HFF-Myc (cell line): ENCODE results near the gene DLGAP4.

Source experiments
- DNase-seq: peaks from one replicate; pipeline ENCODE4 v3.0.0-alpha.2; 2011; ENCODE audit warnings: low read depth; ENCODE audit errors: extremely low read depth
- H3K4me3 ChIP-seq: replicated peaks from 2 replicates; pipeline ENCODE4 v1.5.1; 2011; ENCODE audit warnings: low read depth, mild to moderate bottlenecking, control low read depth, low read length
- TF ChIP-seq, protein P1 (sequence below): IDR thresholded peaks from 2 replicates; pipeline ENCODE4 v1.5.1; 2012; ENCODE audit warnings: mild to moderate bottlenecking, low read depth, low read length, control low read depth; ENCODE audit errors: missing control alignments

The DLGAP4 gene

DNA sequence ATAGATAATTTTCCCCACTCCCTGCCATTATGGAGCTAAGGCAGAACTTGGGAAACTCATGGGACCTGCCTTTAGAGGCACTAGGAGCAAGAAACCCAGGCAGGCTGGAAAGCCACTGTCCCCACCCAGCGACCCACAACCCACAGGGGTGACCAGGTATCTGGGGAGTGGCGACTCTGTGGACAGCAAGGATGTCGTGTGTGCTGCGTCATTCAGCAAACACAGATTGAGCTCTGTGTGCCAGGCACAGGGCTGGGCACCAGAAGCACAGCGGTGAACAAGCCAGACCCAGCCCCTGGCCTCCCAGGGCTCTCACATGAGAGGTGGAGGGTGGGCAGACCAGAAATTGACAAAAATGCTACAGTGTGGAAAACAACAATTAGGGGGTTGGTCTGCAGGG lies 27.7 kb downstream of the DLGAP4 start:
- no peak for DNase-seq
- no peak overlapping the region for H3K4me3 ChIP-seq
- TF ChIP-seq, protein P1, sequence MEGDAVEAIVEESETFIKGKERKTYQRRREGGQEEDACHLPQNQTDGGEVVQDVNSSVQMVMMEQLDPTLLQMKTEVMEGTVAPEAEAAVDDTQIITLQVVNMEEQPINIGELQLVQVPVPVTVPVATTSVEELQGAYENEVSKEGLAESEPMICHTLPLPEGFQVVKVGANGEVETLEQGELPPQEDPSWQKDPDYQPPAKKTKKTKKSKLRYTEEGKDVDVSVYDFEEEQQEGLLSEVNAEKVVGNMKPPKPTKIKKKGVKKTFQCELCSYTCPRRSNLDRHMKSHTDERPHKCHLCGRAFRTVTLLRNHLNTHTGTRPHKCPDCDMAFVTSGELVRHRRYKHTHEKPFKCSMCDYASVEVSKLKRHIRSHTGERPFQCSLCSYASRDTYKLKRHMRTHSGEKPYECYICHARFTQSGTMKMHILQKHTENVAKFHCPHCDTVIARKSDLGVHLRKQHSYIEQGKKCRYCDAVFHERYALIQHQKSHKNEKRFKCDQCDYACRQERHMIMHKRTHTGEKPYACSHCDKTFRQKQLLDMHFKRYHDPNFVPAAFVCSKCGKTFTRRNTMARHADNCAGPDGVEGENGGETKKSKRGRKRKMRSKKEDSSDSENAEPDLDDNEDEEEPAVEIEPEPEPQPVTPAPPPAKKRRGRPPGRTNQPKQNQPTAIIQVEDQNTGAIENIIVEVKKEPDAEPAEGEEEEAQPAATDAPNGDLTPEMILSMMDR, result no peak

DNA sequence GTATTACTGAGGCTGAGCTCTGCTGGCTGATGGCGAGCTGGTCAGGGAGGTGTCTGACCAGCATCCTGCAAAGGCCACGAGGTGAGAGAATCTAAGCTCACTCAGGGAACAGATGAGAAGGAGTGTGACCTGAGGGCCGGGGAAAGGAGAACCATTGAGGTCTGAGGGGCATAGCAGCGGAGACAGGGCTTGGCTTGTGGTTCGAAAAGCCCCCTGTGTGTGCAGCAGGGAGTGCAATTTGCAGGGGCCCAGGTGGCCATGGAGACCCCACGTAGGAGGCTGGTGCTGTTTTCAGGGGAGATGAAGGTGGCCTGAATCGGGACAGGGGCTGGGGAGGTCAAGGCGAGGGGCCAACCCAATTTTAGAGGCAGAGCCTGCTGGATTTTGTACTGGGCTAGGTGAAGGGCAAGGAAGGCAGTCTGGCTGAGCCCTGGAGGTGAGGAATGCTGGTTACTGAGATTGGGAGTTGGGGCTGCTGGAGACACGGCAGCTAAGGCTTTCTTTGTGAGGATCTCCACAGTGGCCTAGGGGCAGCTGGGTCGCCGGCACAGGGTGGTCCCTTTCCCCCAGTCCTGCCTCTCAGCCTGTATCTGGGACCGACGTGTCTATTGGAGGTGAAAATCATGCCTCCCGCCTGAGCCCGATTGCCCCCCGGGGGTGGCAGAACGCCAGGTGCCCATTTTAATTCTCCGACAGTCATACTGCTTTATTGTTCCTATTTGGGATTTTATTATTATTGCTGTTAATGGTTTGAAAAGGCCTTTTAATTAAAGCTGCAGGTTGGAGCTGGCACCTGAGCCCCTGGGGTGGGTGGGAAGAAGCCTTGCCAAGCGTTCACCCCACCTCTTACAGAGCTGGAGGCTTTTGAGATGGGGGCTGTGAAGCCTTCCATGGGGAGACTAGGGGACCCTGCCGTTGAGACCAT lies 28.4 kb downstream of the DLGAP4 start:
- DNase-seq, result no peak
- H3K4me3 ChIP-seq, result no peak overlapping the region
- TF ChIP-seq, protein P1, result no peak

DNA sequence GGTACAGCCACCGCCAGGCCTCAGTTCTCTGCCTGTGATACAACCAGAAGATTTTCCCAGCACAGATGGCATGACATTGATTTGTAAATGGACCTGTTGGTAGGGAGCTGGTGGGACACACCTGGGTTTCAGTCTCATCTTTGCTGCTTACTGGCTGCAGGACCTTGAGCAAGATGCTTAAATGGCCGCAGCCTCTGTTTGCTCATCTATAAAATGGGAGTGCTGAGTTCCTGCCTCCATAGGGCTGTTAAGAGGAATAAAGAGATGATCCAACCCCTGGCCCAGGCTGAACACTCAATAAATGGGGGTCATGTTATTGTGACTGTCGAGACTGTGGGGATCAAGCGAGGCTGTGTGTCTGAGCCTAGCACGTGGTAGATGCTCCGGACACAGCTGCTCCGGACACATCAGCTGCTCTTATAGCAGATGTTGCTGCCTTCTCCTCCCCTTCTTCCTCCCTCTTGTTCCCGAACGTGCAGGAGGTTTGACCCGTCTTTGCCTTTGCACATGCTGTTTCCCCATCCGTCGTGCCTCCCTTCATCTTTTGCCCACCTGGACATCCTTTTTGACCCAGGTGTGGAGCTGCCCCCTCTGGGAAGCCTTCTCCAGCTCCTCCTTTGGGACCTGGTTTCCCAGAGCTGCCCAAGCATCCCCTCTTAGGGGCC lies 29.2 kb downstream of the DLGAP4 start:
- H3K4me3 ChIP-seq, result no peak overlapping the region
- DNase-seq, result no peak
- TF ChIP-seq, protein P1, result no peak

GRCh38 chr20:36336204-36336603 lies 30.1 kb downstream of the DLGAP4 start:
- TF ChIP-seq, protein P1, result no peak
- no peak for DNase-seq
- H3K4me3 ChIP-seq, result no peak overlapping the region

DNA sequence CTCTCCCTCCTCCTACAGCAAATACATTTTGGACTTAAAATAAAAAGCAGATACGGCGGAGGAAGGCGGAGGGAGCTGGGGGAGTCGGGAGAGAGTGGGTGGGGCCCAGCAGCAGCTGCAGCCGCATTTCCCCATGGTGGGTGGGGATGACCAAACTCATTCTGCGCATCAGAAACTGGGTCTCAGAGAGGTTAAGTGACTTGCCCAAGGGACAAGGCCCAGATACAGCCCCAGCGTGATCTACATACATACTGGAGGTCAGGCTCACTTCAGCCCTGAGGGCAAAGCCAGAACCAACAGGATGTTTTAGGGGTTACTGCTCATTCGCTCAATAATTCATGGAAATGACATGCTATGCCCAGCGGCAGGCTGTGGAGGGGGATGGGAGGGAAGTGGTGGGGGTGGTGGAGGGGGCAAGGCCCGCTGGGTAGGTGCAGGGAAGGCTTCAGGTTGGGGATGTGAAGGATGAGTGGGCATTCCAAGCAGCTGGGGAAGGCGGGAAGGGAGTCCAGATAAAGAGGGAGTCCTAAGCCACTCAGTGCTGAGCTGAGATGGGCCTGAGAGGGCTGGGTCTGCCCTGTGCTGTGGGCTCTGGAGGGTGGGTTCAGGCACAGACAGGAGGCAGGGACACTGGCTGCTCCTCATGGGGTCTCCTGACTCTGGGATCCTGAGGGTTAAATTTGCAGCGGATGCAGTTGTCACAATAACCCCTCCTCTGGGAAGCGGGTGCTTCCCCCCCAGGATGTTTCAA lies 31.0 kb downstream of the DLGAP4 start:
- DNase-seq, result no peak
- H3K4me3 ChIP-seq, result no peak overlapping the region
- TF ChIP-seq, protein P1, result no peak

DNA sequence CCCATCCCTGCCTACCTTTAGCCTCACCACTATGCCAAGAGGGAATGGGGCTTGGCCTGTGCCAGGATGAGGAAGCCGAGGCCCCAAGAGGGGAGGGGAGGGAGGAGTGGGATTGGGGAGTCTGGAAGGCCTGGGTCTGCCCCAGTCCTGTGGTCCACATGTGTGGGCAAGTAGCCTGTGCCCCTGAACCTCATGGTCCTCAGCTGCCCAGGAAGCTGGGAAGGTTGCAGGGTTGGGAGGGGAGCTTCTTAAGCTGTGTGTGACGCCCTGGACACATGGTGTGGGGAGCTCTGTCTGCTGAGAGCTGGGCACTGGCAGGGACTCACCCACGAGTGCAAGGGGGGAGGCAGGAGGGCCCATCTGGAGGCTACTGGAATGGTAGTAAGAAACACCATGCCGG lies 31.7 kb downstream of the DLGAP4 start:
- TF ChIP-seq, protein P1, result no peak
- H3K4me3 ChIP-seq, result no peak overlapping the region
- DNase-seq, result no peak
